ENCODE measurements around the gene FADD. TPM values are rescaled to one million over a fixed set of nuclear protein-coding genes. Genes with fewer than 3 reads are reported as not detected.

Gene FADD
- total and polyA plus RNA-seq, 4 donors, result 13.9 to 30.9 (median 26.1) TPM

DNA sequence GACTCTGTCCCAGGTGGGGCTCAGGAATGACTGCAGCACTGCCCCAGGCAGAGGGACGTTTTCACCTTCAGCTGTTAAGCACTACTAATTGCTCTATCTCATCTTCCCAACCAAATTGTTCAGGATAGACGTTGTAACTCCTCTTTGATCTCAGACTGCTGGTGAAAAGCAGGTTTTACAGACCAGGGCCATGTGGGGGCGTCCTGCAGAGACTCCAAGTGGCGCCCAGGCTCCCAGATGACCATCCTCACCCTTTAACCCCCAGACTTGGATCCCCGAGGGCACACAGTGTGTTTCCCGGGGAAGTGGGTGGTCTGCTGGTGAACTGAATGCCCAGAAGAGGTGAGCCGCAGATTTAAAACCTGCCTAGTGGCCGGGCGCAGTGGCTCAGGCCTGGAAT, 23.9 kb downstream of the FADD start:
- Histone ChIP-seq H3K4me3 (no peak overlapping the region), H3K27ac (ENCODE audit: low read depth in 1 of 2, low read length in 1 of 2) (no peak overlapping the region), H3K27me3 (ENCODE audit: control insufficient read depth in 3 of 3, insufficient read depth in 3 of 3, low read length in 2 of 3) (no peaks in the 10 kb centered on the region), H3K4me1 (ENCODE audit: control insufficient read depth in 5 of 5, insufficient read depth in 5 of 5, low read length in 5 of 5) (no peaks in the 10 kb centered on the region), H3K36me3 (ENCODE audit: control insufficient read depth in 4 of 4, insufficient read depth in 4 of 4, low read length in 4 of 4) (no peaks in the 10 kb centered on the region), H3K9ac (ENCODE audit: insufficient read depth in 1 of 2, low read length in 2 of 2) (no peak overlapping the region), H3K9me3 (ENCODE audit: control insufficient read depth in 4 of 4, insufficient read depth in 3 of 4, low read length in 3 of 4) (no peaks in the 10 kb centered on the region)
- ATAC-seq (ENCODE audit: insufficient read depth, low FRiP score) (no peak), DNase-seq (no peak)
- WGBS, 2 donors, result 58 to 59% methylated on average over 9 of the region's 9 CpGs
- TF ChIP-seq, protein P1, sequence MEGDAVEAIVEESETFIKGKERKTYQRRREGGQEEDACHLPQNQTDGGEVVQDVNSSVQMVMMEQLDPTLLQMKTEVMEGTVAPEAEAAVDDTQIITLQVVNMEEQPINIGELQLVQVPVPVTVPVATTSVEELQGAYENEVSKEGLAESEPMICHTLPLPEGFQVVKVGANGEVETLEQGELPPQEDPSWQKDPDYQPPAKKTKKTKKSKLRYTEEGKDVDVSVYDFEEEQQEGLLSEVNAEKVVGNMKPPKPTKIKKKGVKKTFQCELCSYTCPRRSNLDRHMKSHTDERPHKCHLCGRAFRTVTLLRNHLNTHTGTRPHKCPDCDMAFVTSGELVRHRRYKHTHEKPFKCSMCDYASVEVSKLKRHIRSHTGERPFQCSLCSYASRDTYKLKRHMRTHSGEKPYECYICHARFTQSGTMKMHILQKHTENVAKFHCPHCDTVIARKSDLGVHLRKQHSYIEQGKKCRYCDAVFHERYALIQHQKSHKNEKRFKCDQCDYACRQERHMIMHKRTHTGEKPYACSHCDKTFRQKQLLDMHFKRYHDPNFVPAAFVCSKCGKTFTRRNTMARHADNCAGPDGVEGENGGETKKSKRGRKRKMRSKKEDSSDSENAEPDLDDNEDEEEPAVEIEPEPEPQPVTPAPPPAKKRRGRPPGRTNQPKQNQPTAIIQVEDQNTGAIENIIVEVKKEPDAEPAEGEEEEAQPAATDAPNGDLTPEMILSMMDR (IDR thresholded peaks at IDR 0.05; ENCODE audit: control extremely low read depth, extremely low read depth), result no peak

- Histone ChIP-seq H3K4me1 (ENCODE audit: control insufficient read depth in 5 of 5, insufficient read depth in 5 of 5, low read length in 5 of 5) (no peaks in the 10 kb centered on the region), H3K27me3 (ENCODE audit: control insufficient read depth in 3 of 3, insufficient read depth in 3 of 3, low read length in 2 of 3) (no peaks in the 10 kb centered on the region), H3K27ac (ENCODE audit: low read depth in 1 of 2, low read length in 1 of 2) (no peak overlapping the region), H3K9ac (ENCODE audit: insufficient read depth in 1 of 2, low read length in 2 of 2) (no peak overlapping the region), H3K9me3 (ENCODE audit: control insufficient read depth in 4 of 4, insufficient read depth in 3 of 4, low read length in 3 of 4) (no peaks in the 10 kb centered on the region), H3K36me3 (ENCODE audit: control insufficient read depth in 4 of 4, insufficient read depth in 4 of 4, low read length in 4 of 4) (no peaks in the 10 kb centered on the region), H3K4me3 (no peak overlapping the region)
- ATAC-seq (ENCODE audit: insufficient read depth, low FRiP score) (no peak), DNase-seq (no peak)
- 87 to 96% methylated on average over 10 of the region's 10 CpGs for WGBS, 2 donors
- TF ChIP-seq, protein P1 (IDR thresholded peaks at IDR 0.05; ENCODE audit: control extremely low read depth, extremely low read depth), result no peak
These were observed 26.6 kb downstream of the FADD start for GRCh38 chr11:70229737-70230136.

GRCh38 chr11:70230151-70230839, 27.2 kb downstream of the FADD start:
- DNase-seq (no peak), ATAC-seq (ENCODE audit: insufficient read depth, low FRiP score) (no peak)
- Histone ChIP-seq H3K27ac (ENCODE audit: low read depth in 1 of 2, low read length in 1 of 2) (no peak overlapping the region), H3K4me1 (ENCODE audit: control insufficient read depth in 5 of 5, insufficient read depth in 5 of 5, low read length in 5 of 5) (no peaks in the 10 kb centered on the region), H3K27me3 (ENCODE audit: control insufficient read depth in 3 of 3, insufficient read depth in 3 of 3, low read length in 2 of 3) (no peaks in the 10 kb centered on the region), H3K4me3 (no peak overlapping the region), H3K9ac (ENCODE audit: insufficient read depth in 1 of 2, low read length in 2 of 2) (no peak overlapping the region), H3K36me3 (ENCODE audit: control insufficient read depth in 4 of 4, insufficient read depth in 4 of 4, low read length in 4 of 4) (no peaks in the 10 kb centered on the region), H3K9me3 (ENCODE audit: control insufficient read depth in 4 of 4, insufficient read depth in 3 of 4, low read length in 3 of 4) (no peaks in the 10 kb centered on the region)
- TF ChIP-seq, protein P1 (IDR thresholded peaks at IDR 0.05; ENCODE audit: control extremely low read depth, extremely low read depth), result no peak
- 86 to 96% methylated on average over 8 of the region's 8 CpGs for WGBS, 2 donors

All from lung (tissue), 12 donors.